NOMO-1 (cell line): Measurements from ENCODE around the gene VPS45.
A peak's percentile ranks its signal among the peaks of the same experiment; 100 is the strongest.

ENCODE experiments used
- DNase-seq, 2 experiments: peaks; one replicate each; lab custom pipeline; 2025; ENCODE audit not compliant: unreplicated experiment in 2 of 2; lab: John Stamatoyannopoulos, UW

The VPS45 gene

GRCh38 chr1:150069923-150070322 lies 2.3 kb downstream of the VPS45 start:
- DNase-seq, result no peak

- peak in 1 of 2 experiments; percentile 70 for DNase-seq
These were observed 5.4 kb downstream of the VPS45 start for GRCh38 chr1:150072959-150073358.

GRCh38 chr1:150073516-150073915 lies 5.9 kb downstream of the VPS45 start:
- no peak for DNase-seq

- no peak for DNase-seq
These were observed 8.5 kb downstream of the VPS45 start for GRCh38 chr1:150076066-150076465.

GRCh38 chr1:150076985-150077384 lies 9.4 kb downstream of the VPS45 start:
- DNase-seq, result no peak

GRCh38 chr1:150080784-150081183 lies 13.2 kb downstream of the VPS45 start:
- no peak for DNase-seq

- no peak for DNase-seq
These were observed 14.9 kb downstream of the VPS45 start for GRCh38 chr1:150082494-150082893.

GRCh38 chr1:150083907-150084306 lies 16.3 kb downstream of the VPS45 start:
- no peak for DNase-seq

- DNase-seq, result no peak
These were observed 17.8 kb downstream of the VPS45 start for GRCh38 chr1:150085406-150085805.

GRCh38 chr1:150087415-150087814 lies 19.8 kb downstream of the VPS45 start:
- no peak for DNase-seq

GRCh38 chr1:150089846-150090520 lies 22.4 kb downstream of the VPS45 start:
- peak; percentile 46 to 82 for DNase-seq

GRCh38 chr1:150092180-150092791 lies 24.7 kb downstream of the VPS45 start:
- no peak for DNase-seq

- no peak for DNase-seq
These were observed 26.2 kb downstream of the VPS45 start for GRCh38 chr1:150093805-150094204.

- DNase-seq, result no peak
These were observed 27.2 kb downstream of the VPS45 start for GRCh38 chr1:150094734-150095265.

- DNase-seq, result no peak
These were observed 35.4 kb downstream of the VPS45 start for GRCh38 chr1:150102986-150103385.

- no peak for DNase-seq
These were observed 38.8 kb downstream of the VPS45 start for GRCh38 chr1:150106341-150106740.

- no peak for DNase-seq
These were observed 42.0 kb downstream of the VPS45 start for GRCh38 chr1:150109586-150109985.

GRCh38 chr1:150110116-150110515 lies 42.5 kb downstream of the VPS45 start:
- no peak for DNase-seq

- DNase-seq, result no peak
These were observed 44.1 kb downstream of the VPS45 start for GRCh38 chr1:150111670-150112069.

- no peak for DNase-seq
These were observed 47.5 kb downstream of the VPS45 start for GRCh38 chr1:150115121-150115520.

- DNase-seq, result no peak
These were observed 51.1 kb downstream of the VPS45 start for GRCh38 chr1:150118716-150119115.

GRCh38 chr1:150121236-150121862 lies 53.8 kb downstream of the VPS45 start:
- DNase-seq, result no peak
